Measurements from ENCODE around the gene ZNF398. TPM values are rescaled to one million over a fixed set of nuclear protein-coding genes. Genes with fewer than 3 reads are reported as not detected.
"Not testable (repeated sequence)": the region's sequence is repeated elsewhere in the genome, so short reads cannot be mapped to it uniquely, and the experiment has no call there.

ZNF398 gene
- total RNA-seq, 8 experiments from 2014 or later, result 5.4 to 14.5 (median 10.8) TPM

GRCh38 chr7:149210551-149210950, 63.3 kb downstream of the ZNF398 start:
- Histone ChIP-seq H3K27ac (no peak overlapping the region), H3K4me3 (no peak overlapping the region), H3K4me1 (replicated peaks in 1 of 2) (no peaks in the 10 kb centered on the region)
- in situ Hi-C loops (cut with MboI; ENCODE audit: low pct_unique_long_range_greater_than_20kb in 2 of 9, low sequenced_read_pairs in 9 of 9, unreplicated experiment in 9 of 9), result no loop called here
- 80 to 100% (median 88%) methylated on average over 1 to 3 of the region's 11 CpGs; no CpG with 5 or more reads in 6 of the 10 experiments for WGBS, 10 experiments
- ATAC-seq (replicated peaks in 6 of 8), result no peak

GRCh38 chr7:149214020-149214720, 66.9 kb downstream of the ZNF398 start:
- H3K4me3 ChIP-seq, result no peak overlapping the region
- H3K4me1 ChIP-seq (replicated peaks in 1 of 2), result no peaks in the 10 kb centered on the region
- in situ Hi-C loops (cut with MboI; ENCODE audit: low pct_unique_long_range_greater_than_20kb in 2 of 9, low sequenced_read_pairs in 9 of 9, unreplicated experiment in 9 of 9), result no loop called here
- 0 to 100% (median 100%) methylated on average over 1 to 2 of the region's 7 CpGs; no CpG with 5 or more reads in 5 of the 10 experiments for WGBS, 10 experiments
- no peak overlapping the region for H3K27ac ChIP-seq
- no peak for ATAC-seq (replicated peaks in 6 of 8)

DNA sequence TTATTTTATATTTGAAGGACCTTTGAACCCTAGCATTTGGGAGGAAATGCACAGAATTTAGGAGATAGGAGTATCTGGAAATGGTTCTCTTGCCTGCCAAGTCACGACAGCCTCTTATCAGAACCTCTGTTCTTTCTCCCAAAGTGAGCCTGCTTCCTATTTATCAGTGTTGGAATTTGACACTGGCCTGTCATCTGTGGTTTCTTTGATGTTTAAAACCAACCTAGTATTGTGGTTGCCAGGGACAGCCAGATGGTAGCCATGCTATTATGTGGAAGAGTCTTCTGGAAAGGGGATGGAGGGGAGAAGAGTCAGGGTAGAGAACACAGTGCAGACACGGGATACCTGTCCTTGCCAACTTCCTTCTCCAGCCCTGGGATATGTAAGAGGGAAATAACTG, 69.1 kb downstream of the ZNF398 start:
- no peak for ATAC-seq (replicated peaks in 6 of 8)
- in situ Hi-C loops (cut with MboI; ENCODE audit: low pct_unique_long_range_greater_than_20kb in 2 of 9, low sequenced_read_pairs in 9 of 9, unreplicated experiment in 9 of 9), result no loop called here
- Histone ChIP-seq H3K4me3 (no peak overlapping the region), H3K4me1 (replicated peaks in 1 of 2) (no peaks in the 10 kb centered on the region), H3K27ac (no peak overlapping the region)
- 73 to 100% (median 96%) methylated on average over 1 to 2 of the region's 2 CpGs; no CpG with 5 or more reads in 7 of the 10 experiments for WGBS, 10 experiments

DNA sequence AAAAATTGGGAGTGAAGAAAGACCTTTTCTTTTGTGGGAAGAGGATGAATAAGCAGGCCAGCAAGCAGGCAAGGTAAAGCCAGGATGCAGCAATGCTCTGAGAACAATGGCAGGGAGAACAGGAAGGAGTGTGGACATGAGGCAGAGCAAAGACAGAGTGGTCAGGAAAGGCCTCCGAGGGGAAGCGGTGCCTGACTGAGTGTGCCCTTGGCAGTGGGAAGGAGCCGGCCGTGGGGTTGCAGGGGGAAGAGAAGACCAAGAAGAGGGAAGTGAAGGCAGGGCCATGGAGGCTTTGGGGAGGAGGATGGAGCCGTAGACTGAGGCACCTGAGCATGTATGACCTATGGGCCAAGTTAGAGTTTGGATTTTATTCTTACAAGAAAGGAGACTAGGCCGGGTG, 70.3 kb downstream of the ZNF398 start:
- Histone ChIP-seq H3K27ac (no peak overlapping the region), H3K4me3 (no peak overlapping the region), H3K4me1 (replicated peaks in 1 of 2) (no peaks in the 10 kb centered on the region)
- WGBS, 10 experiments, result 80 to 100% (median 95%) methylated on average over 1 to 4 of the region's 6 CpGs; no CpG with 5 or more reads in 3 of the 10 experiments
- ATAC-seq (replicated peaks in 6 of 8), result no peak
- in situ Hi-C loops (cut with MboI; ENCODE audit: low pct_unique_long_range_greater_than_20kb in 2 of 9, low sequenced_read_pairs in 9 of 9, unreplicated experiment in 9 of 9), result no loop called here

DNA sequence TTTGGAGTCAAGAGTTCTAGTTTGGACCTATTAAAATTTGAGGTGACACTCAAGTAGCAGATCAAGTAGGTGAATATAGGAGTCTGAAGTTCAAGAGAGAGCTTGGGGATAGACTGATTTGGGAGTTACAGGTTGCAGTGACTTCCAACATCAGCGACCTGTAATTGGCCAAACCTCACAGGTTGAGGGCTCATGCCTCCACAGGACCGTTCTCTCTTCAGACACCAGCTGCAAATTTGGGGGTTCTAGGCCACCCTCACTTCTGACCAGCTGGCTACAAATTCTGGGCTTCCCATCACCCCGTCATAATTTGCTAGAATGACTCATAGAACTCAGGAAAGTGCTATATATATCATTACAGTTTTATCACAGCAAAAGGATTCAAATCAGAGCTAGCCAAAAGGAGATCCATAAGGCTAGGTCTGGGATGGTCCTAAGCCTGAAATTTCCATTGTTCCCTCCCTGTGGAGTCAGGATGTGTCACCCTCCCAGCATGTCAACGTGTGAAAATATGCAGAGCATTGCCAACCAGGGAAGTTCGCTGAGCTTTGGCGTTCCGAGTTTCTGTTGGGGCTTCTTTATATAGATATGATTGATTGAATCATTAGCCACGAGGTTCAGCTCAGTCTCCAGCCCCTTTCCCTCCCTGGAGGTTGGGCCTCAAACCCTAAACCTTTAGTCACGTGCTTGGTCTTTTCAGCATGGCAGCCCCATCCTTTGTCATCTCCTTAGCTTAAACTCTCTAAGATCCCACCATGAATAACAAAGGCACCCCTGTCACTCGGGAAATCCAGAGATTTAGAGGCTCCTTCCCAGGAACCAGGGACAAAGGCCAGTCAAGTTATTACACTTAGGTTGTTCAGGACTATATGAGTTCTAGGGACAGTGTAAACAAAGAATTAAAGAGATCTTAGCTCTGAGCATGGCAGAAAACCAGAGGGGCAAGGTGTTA, 71.5 kb downstream of the ZNF398 start:
- H3K4me1 ChIP-seq (replicated peaks in 1 of 2), result no peaks in the 10 kb centered on the region
- H3K4me3 ChIP-seq, result no peak overlapping the region
- no peak overlapping the region for H3K27ac ChIP-seq
- WGBS, 10 experiments, result 30 to 74% (median 65%) methylated on average over 2 to 9 of the region's 10 CpGs; no CpG with 5 or more reads in 2 of the 10 experiments
- in situ Hi-C loops (cut with MboI; ENCODE audit: low pct_unique_long_range_greater_than_20kb in 2 of 9, low sequenced_read_pairs in 9 of 9, unreplicated experiment in 9 of 9), result no loop called here
- ATAC-seq (replicated peaks in 6 of 8), result peak in 4 of 8 experiments; percentile 29 to 83 (median 36)

- 45 to 100% (median 96%) methylated on average over 2 to 3 of the region's 6 CpGs; no CpG with 5 or more reads in 7 of the 10 experiments for WGBS, 10 experiments
- no peak overlapping the region for H3K27ac ChIP-seq
- H3K4me3 ChIP-seq, result no peak overlapping the region
- in situ Hi-C loops (cut with MboI; ENCODE audit: low pct_unique_long_range_greater_than_20kb in 2 of 9, low sequenced_read_pairs in 9 of 9, unreplicated experiment in 9 of 9), result no loop called here
- H3K4me1 ChIP-seq (replicated peaks in 1 of 2), result no peaks in the 10 kb centered on the region
- ATAC-seq (replicated peaks in 6 of 8), result no peak
Observed at GRCh38 chr7:149220534-149220933, 73.3 kb downstream of the ZNF398 start.

DNA sequence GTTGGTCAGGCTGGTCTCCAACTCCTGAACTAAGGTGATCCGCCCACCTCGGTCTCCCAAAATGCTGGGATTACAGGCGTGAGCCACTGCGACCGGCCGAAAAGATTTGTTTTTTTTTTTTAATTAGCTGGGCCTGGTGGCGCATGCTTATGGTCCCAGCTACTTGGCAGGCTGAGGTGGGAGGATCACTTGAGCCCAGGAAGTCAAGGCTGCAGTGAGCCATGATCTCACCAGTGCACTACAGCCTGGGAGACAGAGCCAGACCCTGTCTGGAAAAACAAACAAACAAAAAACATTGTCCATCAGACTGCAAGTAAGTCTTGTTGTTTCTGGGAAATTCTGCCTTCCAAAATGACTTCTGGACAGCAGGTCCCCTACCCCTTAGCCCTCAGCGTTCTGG, 75.9 kb downstream of the ZNF398 start:
- in situ Hi-C loops (cut with MboI; ENCODE audit: low pct_unique_long_range_greater_than_20kb in 2 of 9, low sequenced_read_pairs in 9 of 9, unreplicated experiment in 9 of 9), result no loop called here
- Histone ChIP-seq H3K27ac (no peak overlapping the region), H3K4me1 (replicated peaks in 1 of 2) (no peaks in the 10 kb centered on the region), H3K4me3 (no peak overlapping the region)
- WGBS, 10 experiments, result 92 to 100% (median 94%) methylated on average over 1 to 8 of the region's 8 CpGs; no CpG with 5 or more reads in 4 of the 10 experiments
- ATAC-seq (replicated peaks in 6 of 8), result peak in 1 of 8 experiments; percentile 9

DNA sequence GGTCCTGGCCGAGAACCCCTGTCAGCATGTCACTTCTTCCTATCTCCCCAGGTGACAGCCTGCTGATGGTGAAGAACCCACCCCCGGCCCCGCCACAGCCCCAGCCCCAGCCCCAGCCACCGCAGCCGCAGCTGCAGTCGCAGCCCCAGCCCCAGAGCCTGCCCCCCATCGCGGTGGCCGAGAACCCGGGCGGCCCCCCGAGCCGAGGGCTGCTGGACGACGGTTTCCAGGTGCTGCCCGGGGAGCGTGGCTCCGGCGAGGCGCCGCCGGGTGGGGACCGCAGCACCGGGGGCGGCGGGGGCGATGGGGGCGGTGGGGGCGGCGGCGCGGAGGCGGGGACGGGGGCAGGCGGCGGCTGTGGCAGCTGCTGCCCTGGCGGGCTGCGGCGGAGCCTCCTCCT, 76.5 kb downstream of the ZNF398 start:
- no CpG with 5 or more reads among the region's 39 CpGs for WGBS, 10 experiments
- no peaks in the 10 kb centered on the region for H3K4me1 ChIP-seq (replicated peaks in 1 of 2)
- H3K27ac ChIP-seq, result no peak overlapping the region
- in situ Hi-C loops (cut with MboI; ENCODE audit: low pct_unique_long_range_greater_than_20kb in 2 of 9, low sequenced_read_pairs in 9 of 9, unreplicated experiment in 9 of 9), result no loop called here
- ATAC-seq (replicated peaks in 6 of 8), result peak in 1 of 8 experiments; percentile 6
- no peak overlapping the region for H3K4me3 ChIP-seq

GRCh38 chr7:149224352-149224751, 77.1 kb downstream of the ZNF398 start:
- ATAC-seq (replicated peaks in 6 of 8), result peak in 2 of 8 experiments; percentile 24 to 39
- 91 to 93% methylated on average over 6 to 11 of the region's 37 CpGs; no CpG with 5 or more reads in 8 of the 10 experiments for WGBS, 10 experiments
- H3K4me1 ChIP-seq (replicated peaks in 1 of 2), result no peaks in the 10 kb centered on the region

GRCh38 chr7:149225106-149225505, 77.9 kb downstream of the ZNF398 start:
- no peak overlapping the region for H3K27ac ChIP-seq
- WGBS, 10 experiments, result 90 to 100% (median 95%) methylated on average over 2 to 16 of the region's 19 CpGs; no CpG with 5 or more reads in 5 of the 10 experiments
- ATAC-seq (replicated peaks in 6 of 8), result peak in 1 of 8 experiments; percentile 3
- in situ Hi-C loops (cut with MboI; ENCODE audit: low pct_unique_long_range_greater_than_20kb in 2 of 9, low sequenced_read_pairs in 9 of 9, unreplicated experiment in 9 of 9), result no loop called here
- H3K4me3 ChIP-seq, result no peak overlapping the region
- no peaks in the 10 kb centered on the region for H3K4me1 ChIP-seq (replicated peaks in 1 of 2)

More at GRCh38 chr7:149224352-149224751, 77.1 kb downstream of the ZNF398 start:
- Histone ChIP-seq H3K27ac (no peak overlapping the region), H3K4me3 (no peak overlapping the region)
- in situ Hi-C loops (cut with MboI; ENCODE audit: low pct_unique_long_range_greater_than_20kb in 2 of 9, low sequenced_read_pairs in 9 of 9, unreplicated experiment in 9 of 9), result no loop called here

GRCh38 chr7:149225656-149226055, 78.4 kb downstream of the ZNF398 start:
- Histone ChIP-seq H3K4me1 (replicated peaks in 1 of 2) (no peaks in the 10 kb centered on the region), H3K27ac (no peak overlapping the region), H3K4me3 (no peak overlapping the region)
- peak in 1 of 8 experiments; percentile 12 for ATAC-seq (replicated peaks in 6 of 8)
- WGBS, 10 experiments, result 93 to 100% (median 99%) methylated on average over 1 to 13 of the region's 22 CpGs; no CpG with 5 or more reads in 4 of the 10 experiments
- in situ Hi-C loops (cut with MboI; ENCODE audit: low pct_unique_long_range_greater_than_20kb in 2 of 9, low sequenced_read_pairs in 9 of 9, unreplicated experiment in 9 of 9), result no loop called here

DNA sequence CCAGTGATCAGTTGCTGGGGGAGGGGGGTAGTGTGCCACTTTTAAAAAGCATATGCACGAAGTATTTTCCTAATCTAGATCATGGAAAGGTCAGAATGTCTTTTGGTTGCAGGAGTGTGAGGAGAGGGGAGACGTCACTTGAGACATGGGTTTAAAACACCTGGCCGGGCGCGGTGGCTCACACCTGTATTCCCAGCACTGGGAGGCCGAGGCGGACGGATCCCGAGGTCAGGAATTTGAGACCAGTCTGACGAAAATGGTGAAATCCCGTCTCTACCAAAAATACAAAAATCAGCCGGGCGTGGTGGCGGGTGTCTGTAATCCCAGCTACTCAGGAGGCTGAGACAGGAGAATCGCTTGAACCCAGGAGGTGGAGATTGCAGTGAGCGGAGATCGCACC, 79.1 kb downstream of the ZNF398 start:
- H3K4me1 ChIP-seq (replicated peaks in 1 of 2); H3K4me3 ChIP-seq; H3K27ac ChIP-seq; in situ Hi-C loops (cut with MboI; ENCODE audit: low pct_unique_long_range_greater_than_20kb in 2 of 9, low sequenced_read_pairs in 9 of 9, unreplicated experiment in 9 of 9); ATAC-seq (replicated peaks in 6 of 8): not testable (repeated sequence)
- 67 to 100% (median 94%) methylated on average over 1 to 13 of the region's 17 CpGs; no CpG with 5 or more reads in 3 of the 10 experiments for WGBS, 10 experiments

Data from motor neuron (in vitro differentiated cells).